Stimulated activated CD4-positive, alpha-beta T cell treated with anti-CD3 and anti-CD28 coated beads, Interleukin-4, amount 100 ng/mL, for 4 hours (primary cell): ENCODE data around the gene KCNG2.

Source experiments
- DNase-seq, 2 experiments: peaks; one replicate each; pipeline ENCODE4 v3.0.0-alpha.2; 2020

The KCNG2 gene

GRCh38 chr18:79889569-79889968 is 91.8 kb downstream of the KCNG2 start:
- DNase-seq: no peak

GRCh38 chr18:79890674-79891073 is 92.9 kb downstream of the KCNG2 start:
- no peak for DNase-seq

DNA sequence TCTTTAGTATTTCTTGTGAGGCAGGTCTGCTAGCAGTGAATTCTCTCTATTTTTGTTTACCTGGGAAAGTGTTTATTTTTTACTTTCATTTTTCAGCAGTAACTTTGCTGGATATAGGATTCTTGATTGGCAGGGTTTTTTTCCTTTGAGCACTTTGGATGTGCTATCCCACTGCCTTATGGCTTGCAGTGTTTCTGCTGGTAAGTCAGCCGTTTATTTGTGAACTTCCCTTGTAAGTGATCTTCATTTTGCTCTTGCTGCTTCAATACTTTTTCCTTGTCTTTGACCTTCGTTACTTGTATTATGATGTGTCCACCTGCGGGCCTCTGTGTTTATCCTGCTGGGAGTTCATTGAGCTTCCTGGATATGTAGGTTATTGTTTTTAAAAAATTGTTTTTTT is 99.0 kb downstream of the KCNG2 start:
- no peak for DNase-seq

- DNase-seq: no peak
Observed at GRCh38 chr18:79897940-79898625, 100.3 kb downstream of the KCNG2 start.

GRCh38 chr18:79898952-79899608 is 101.3 kb downstream of the KCNG2 start:
- DNase-seq: no peak

GRCh38 chr18:79899609-79900445 is 102.1 kb downstream of the KCNG2 start:
- DNase-seq: no peak

GRCh38 chr18:79900610-79901570 is 103.2 kb downstream of the KCNG2 start:
- DNase-seq: no peak

DNA sequence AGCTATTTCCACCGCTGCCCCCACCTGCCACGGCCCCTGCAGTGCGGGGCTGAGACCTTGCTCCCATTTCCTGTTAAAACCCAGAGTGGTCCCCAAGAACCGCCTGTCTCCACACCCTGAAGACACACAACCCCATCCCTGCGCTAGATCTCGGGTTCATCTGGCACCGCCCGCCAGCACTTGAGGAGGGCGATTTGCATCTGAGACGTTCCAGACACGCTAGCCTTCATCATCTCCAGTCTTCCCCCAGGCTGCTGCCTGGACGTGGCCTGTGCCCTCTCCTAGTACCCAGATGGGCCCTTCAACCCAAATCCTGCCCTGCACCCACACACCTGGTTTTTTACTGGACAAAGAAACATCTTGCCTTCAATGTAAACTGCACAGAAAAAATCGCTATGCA is 103.9 kb downstream of the KCNG2 start:
- DNase-seq: no peak

DNA sequence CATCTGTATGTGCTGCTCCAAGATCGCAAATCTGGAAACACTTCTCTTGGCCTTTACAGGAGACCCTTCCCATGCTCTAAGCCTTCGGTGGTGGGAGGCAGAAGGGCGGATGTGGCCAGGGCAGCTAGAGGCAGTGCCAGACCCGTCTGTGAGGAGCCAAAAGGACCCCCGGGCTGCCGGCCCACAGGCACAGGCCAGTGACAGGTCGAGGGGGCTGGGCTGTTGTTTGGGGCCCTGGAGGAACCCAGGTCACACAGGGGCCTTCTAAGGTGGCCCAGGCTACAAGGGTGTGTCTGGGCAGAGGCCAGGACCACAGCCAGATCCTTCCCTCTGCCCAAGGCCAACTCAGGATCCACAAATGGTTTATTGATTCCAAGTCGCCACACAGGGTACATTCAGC is 104.3 kb downstream of the KCNG2 start:
- no peak for DNase-seq

GRCh38 chr18:79902640-79903039 is 104.9 kb downstream of the KCNG2 start:
- no peak for DNase-seq

GRCh38 chr18:79903071-79903635 is 105.4 kb downstream of the KCNG2 start:
- no peak for DNase-seq

DNA sequence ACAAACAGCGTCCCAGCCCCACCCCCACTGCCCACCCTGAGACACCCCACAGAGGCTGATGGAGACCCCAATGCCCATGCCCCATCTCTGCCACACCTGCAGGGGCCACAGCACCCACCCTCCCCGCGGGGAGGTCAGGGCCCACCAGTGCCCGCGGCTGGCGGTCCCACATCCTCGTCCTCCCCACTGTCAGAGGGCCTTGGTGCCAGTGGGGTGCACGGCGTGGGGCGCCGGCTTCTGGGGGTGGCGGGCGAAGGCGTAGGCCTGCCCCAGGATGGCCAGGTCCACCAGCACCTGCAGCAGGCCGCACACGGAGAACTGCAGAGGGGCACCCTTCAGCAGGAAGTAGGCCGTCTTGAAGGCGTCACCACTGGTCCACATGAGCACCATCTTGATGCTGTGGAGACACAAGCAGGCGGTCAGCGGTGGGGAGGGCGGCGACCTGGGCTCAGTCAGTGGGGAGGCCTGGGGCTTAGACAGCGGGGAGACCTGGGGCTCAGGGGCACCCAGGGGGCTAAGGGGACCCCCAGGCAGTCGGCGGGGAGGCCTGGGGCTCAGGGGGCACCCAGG is 106.1 kb downstream of the KCNG2 start:
- DNase-seq: no peak

DNA sequence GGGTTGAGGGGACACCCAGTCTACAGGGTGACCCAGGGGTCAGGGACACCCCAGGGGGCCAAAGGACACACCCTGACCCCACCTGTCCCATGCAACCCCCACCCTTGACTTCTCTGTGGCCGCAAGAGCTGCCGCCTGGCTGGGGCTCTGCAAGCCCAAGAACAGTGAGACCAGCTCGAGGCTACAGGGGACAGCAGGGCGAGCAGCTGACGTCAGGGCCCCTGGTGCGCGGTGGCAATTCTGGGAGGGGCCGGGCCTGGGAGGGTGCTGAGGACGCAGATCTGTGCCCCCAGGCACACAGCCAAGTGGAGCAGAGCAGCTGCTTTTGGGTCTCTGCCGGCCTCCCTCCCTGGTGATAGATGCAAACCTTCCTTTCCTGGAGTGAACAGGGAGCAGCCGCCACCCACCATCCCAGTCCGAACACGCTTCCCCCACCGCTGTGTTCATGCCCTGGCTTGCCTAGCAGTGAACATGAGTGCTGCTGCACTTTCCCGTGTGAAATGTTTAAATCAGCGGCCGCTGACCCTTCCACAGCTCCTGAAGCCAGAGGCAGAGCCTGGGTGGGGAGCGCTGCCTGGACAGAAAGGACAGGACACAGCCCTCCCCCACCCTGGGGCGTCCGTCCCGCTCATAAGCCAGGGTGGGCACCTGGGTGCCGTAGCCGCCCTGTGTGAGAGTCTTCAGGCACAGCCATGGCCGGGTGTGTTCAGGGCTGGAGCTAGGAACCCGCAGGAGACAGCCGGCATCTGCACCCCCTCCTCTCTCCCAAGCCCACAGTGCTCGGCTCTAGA is 106.8 kb downstream of the KCNG2 start:
- no peak for DNase-seq

GRCh38 chr18:79905389-79905911 is 107.7 kb downstream of the KCNG2 start:
- DNase-seq: no peak

DNA sequence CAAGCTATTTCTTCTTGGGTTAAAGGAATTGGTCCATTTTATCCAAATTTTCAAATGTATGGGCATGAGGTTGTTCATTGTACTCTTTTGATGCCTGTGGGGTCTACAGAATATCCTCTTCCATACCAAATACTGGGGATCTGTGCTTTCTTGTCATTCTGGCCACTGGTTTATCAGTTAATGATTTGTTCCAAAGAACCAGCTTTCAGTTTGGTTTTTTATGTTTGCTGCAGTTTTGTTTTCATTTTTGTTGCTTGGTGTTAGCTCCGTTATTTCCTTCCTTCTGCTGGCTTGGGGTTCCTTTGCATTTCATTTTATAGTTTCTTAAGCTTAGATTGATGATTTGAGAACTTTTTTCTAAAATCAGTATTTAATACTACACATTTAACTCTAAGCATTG is 108.3 kb downstream of the KCNG2 start:
- DNase-seq: no peak

- DNase-seq: no peak
Observed at GRCh38 chr18:79906706-79907105, 109.0 kb downstream of the KCNG2 start.

GRCh38 chr18:79910563-79911343 is 113.0 kb downstream of the KCNG2 start:
- no peak for DNase-seq

DNA sequence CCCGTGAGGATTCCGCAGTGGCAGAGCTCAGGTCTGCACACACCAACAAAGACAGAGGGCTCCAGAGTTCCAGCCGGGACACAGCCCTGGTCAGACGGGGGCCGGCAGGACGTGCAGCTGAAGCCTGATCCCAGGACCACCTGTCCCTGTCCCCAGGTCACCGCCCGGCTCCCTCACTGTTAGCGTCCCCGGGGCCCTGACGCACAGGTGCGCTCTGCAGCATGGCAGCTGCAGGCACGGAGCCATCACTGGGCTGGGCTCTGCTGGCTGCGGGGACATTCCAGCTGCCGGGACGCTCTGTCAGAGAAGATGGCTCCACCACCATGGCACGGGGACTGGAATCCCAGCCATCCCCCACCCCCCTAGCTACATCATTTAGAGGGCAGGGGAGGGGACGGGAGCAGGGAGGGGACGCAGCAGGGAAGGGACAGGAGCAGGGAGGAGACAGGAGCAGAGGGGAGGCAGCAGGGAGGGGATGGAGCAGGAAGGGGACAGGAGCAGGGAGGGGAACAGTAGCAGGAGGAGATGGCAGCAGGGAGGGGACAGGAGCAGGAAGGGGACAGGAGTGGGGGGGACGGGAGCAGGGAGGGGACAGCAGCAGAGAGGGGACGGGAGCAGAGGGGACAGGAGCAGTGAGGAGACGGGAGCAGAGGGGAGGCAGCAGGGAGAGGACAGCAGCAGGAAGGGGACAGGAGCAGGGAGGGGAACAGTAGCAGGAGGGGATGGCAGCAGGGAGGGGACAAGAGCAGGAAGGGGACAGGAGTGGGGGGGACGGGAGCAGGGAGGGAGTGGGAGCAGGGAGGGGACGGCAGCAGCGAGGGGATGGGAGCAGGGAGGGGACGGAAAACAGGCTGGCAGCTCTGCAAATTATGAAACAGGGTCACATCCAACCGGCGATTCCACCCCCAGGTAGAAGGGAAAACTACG is 113.9 kb downstream of the KCNG2 start:
- no peak for DNase-seq
